COLO829 (cell line): ENCODE measurements around the gene KAT8.
A peak's percentile ranks its signal among the peaks of the same experiment; 100 is the strongest.

ENCODE experiments used
- DNase-seq: peaks from one replicate; pipeline ENCODE4 v3.0.0; 2012; ENCODE audit warnings: low spot score

Gene KAT8

DNA sequence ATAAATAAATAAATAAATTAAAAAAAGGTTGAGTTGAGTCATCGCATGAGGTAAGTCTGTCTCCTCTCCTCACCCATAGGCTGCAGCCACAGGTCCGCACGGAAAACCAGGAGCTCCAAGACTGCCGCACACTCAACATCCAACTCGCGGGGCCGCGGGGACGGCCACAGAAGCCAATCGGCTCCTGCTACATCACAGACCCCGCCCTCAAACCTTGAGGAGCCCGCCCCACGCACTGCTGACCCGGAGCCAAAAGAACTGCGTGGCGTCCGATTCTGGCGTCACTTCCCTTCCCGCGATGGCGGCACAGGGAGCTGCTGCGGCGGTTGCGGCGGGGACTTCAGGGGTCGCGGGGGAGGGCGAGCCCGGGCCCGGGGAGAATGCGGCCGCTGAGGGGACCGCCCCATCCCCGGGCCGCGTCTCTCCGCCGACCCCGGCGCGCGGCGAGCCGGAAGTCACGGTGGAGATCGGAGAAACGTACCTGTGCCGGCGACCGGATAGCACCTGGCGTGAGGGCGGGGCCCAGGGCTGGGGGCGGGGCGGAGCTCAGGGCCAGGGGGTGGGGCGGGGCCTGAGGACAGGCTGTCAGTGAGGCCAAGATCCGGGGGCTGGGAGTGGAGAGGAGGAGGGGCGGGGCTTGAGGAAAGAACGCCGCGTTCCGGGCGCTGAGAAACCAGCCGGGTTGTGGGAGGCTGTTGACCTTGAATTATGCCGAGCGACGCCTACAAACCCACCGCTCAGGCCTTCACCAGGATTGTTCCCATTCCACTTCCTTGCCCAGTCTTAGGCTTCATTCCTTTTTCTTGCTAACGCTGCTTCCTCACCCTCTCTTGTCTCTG, at the start of gene KAT8:
Gene KAT8, plus strand, starts transcription at position 281 of the 839 bp plus-strand sequence. Its CDS starts 18 bp downstream, at position 299.
- peak; percentile 97 for DNase-seq

DNA sequence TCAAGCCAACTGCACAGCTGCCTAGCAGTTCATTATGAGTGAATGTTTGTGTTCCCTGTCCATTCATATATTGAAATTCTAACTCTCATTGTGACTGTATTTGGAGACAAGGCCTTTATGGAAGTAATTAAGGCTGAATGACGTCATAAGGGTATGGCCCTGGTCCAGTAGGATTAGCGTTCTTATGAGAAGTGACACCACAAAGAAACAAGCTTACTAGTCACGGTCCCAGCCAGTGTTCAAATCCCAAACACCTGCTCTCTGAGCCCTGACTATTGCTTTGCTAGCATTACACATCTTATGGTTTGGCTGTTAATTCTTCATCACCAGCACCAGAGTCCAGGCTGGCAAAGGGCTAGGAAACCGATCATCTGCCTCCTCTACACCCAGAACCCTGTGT, 45.6 kb upstream of the KAT8 start:
- DNase-seq = peak; percentile 28

GRCh38 chr16:31072540-31073141, 44.8 kb upstream of the KAT8 start:
- DNase-seq = no peak

DNA sequence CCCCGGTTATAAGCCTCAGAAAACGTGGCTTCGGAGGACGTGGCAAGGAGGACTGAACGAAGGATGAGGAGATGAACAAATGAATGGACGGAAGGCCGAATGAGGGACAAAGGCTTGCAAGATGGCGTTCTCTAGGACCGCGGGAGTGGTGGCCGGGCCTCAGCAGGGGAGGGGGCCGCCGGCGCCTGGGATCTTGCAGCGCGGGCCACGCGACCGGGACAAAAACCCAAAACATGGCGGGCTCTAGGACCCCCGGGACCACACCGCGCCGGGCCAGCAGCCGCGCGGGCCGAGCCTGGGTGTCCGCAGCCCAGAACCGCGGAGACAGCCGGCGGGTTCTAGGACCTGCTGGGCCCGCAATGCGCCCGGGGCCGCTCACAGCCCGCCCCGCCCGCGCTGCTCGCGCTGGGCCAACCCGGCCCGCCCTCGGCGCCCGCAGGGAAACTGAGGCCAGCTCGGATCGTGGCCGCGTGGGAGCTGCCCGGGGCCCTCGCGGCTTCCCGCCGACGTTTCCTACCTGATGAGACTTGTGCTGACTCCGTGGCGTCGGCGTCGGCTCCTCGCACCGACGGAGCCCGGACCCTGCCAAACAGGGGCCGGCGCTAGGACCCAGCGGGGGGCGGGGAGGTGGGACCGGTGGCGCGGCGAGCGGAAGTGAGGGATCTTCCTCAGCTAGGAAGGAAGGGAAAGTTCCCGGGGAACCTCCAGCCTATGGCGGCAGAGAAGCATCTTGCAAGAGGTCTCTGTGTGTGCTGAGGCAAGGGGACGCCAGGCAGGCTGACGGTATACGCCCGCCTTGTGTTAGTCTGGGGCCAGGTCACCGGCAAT, 44.1 kb upstream of the KAT8 start:
- peak; percentile 86 for DNase-seq

GRCh38 chr16:31073970-31074813, 43.3 kb upstream of the KAT8 start, which contains the start of the genes ZNF646 and ZNF668:
ZNF646 (plus strand) TSS chr16:31074422; CDS start chr16:31076325, 1,903 bp downstream.
ZNF668 (minus strand) TSS chr16:31074240; CDS start chr16:31064459, 9,781 bp downstream.
- DNase-seq = peak; percentile 98

DNA sequence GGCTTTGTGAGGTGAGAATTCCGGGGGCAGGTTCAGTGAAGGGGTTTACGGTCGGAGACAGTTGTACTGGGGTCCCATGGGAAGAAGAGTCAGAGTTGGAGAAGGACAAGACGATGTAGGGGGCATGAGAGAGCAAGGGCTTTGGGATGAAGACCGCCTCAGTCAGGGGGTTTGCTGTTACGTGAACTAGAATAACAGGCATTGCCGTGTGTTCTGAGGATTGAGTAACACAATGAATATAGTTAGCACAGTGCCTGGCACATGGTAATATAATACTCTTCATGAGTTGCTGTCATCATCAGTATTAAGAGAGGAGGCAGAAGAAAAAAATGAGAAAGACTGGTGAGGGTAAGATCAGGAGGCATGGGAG, 42.7 kb upstream of the KAT8 start:
- no peak for DNase-seq

GRCh38 chr16:31076319-31076718, 41.1 kb upstream of the KAT8 start:
- DNase-seq = no peak

DNA sequence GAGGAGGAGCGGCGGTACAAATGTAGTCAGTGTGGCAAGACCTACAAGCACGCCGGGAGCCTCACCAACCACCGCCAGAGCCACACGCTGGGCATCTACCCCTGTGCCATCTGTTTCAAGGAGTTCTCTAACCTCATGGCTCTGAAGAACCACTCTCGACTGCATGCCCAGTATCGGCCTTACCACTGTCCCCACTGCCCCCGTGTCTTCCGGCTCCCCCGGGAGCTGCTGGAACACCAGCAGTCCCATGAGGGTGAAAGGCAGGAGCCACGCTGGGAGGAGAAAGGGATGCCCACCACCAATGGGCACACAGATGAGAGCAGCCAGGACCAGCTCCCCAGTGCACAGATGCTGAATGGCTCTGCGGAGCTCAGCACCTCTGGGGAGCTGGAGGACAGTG, 40.4 kb upstream of the KAT8 start:
- DNase-seq = no peak

GRCh38 chr16:31077592-31078396, 39.7 kb upstream of the KAT8 start:
- no peak for DNase-seq

DNA sequence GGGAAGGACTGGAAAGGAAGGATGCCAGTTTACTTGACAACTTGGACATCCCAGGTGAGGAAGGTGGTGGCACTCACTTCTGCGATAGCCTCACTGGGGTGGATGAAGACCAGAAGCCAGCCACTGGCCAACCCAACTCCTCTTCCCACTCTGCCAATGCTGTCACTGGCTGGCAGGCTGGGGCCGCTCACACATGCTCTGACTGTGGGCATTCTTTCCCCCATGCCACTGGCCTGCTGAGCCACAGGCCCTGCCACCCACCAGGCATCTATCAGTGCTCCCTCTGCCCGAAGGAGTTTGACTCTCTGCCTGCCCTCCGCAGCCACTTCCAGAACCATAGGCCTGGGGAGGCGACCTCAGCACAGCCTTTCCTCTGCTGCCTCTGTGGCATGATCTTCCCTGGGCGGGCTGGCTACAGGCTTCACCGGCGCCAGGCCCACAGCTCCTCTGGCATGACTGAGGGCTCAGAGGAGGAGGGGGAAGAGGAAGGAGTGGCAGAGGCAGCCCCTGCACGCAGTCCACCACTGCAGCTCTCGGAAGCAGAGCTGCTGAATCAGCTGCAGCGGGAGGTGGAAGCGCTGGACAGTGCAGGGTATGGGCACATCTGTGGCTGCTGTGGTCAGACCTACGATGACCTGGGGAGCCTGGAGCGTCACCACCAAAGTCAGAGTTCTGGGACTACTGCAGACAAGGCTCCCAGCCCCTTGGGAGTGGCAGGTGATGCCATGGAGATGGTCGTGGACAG, 38.7 kb upstream of the KAT8 start:
- DNase-seq = no peak

- no peak for DNase-seq
Measured at GRCh38 chr16:31079342-31079944, 38.0 kb upstream of the KAT8 start.

- DNase-seq = no peak
Measured at GRCh38 chr16:31080035-31080629, 37.3 kb upstream of the KAT8 start.

DNA sequence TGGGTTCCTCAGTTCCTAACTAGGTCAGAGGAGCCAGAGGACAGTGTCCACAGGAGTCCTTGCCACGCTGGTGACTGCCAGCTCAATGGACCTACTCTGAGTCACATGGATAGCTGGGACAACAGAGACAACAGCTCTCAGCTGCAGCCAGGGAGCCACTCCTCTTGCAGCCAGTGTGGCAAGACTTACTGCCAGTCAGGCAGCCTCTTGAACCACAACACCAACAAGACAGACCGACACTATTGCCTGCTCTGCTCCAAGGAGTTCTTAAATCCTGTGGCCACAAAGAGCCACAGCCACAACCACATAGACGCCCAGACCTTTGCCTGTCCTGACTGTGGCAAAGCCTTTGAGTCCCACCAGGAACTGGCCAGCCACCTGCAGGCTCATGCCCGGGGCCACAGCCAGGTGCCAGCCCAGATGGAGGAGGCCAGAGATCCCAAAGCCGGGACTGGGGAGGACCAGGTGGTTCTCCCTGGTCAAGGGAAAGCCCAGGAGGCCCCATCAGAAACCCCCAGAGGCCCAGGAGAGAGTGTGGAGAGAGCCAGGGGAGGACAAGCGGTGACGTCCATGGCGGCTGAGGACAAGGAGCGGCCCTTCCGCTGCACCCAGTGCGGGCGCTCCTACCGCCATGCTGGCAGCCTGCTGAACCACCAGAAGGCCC, 36.6 kb upstream of the KAT8 start:
- no peak for DNase-seq

DNA sequence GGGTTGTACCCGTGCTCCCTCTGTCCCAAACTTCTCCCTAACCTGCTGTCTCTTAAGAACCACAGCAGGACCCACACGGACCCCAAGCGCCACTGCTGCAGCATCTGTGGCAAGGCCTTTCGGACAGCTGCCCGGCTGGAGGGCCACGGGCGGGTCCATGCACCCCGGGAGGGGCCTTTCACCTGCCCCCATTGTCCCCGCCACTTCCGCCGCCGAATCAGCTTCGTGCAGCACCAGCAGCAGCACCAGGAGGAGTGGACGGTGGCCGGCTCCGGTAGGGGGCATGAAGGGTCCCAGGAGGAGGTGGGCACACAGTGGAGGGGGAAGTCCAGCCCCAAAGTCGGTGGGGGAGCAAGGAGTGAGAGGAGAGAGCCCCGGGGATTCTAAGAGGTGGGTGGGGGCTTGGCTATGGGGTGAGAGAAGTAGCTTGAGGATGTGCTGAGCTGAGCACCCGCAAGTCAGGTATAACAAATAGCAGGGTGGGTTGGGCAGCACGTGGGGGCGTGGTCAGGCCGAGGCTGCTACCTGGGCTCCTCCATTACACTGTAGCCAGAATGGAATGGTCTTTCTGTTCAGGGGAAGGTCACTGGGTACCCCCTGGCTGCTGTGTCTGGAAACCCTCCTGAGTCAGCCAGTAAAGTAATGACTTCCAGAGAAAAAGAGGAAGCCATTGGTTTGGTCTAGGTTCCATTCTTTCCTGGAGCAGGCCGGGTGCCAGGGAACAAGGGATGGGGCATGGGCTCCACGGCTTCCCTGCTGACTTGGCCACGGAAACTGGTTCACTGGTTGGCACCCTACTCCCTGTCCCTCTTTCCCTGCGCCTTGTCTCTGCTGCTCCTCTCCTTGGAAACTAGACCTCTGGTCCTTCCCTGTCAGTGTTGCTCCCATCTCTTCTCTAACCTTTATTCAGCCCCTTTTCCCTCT, 35.8 kb upstream of the KAT8 start:
- no peak for DNase-seq

GRCh38 chr16:31082368-31083045, 35.0 kb upstream of the KAT8 start:
- DNase-seq = no peak

- no peak for DNase-seq
Measured at GRCh38 chr16:31083081-31083480, 34.4 kb upstream of the KAT8 start.

- no peak for DNase-seq
Measured at GRCh38 chr16:31083556-31083955, 33.9 kb upstream of the KAT8 start.
